GM04503 (cell line): Measurements from ENCODE around the gene CLIC3.

Experiments
- DNase-seq: peaks from one replicate; pipeline ENCODE4 v3.0.0-alpha.2; 2012; ENCODE audit warnings: low read depth

Gene CLIC3

DNA sequence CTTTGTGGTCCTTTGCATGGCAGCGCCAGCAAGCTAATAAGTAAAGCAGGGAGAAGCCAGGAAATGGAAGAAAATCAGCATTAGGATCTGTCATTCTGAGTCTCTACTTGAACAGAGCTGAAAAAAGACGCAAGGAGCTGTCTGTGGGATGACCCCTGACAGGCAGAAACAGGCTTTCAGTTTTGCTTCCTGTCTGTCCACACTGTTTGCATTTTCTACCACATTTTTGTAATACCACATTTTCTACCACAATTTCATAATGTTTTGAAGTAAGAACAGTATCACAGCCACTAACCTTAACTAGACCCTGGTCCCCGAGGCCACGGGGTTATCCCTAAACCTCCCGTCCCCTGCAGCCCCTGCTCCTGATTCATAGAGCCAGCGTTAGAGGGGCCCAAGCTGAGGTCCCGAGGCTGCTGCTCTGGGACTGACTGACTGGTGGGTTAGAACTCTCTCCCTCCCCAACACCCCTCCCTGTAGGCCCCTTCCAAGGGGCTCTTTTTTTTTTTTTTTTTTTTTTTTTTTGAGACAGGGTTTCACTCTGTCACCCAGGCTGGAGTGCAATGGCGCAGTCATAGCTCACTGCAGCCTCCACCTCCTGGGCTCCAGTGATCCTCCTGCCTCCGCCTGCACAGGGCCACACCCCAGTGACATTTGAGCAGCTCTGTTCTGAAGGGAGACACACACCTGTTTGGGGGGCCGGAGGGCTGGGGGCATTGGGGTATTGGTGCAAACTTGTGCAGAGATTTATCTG is 4.0 kb upstream of the CLIC3 start:
- peak; percentile 45 for DNase-seq

DNA sequence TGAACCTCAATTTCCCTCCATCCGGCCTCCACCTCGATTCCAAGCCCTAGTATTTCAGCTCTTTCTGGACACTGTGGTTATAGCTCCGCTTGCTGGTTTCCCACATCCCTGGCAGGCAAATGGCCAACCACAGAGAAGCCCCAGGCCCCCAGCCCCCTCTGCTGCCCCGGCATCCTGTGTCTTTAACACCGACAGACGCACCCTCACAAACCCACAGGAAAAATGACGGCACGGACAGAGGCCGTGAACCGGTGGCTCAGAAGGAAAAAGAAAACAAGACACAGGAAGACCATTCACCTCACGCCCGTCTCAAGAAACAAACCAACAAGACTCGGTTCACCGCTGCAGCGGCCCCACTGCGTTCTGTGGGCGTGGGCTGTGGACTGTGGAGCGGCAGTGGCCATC is 1.5 kb upstream of the CLIC3 start:
- DNase-seq = no peak

DNA sequence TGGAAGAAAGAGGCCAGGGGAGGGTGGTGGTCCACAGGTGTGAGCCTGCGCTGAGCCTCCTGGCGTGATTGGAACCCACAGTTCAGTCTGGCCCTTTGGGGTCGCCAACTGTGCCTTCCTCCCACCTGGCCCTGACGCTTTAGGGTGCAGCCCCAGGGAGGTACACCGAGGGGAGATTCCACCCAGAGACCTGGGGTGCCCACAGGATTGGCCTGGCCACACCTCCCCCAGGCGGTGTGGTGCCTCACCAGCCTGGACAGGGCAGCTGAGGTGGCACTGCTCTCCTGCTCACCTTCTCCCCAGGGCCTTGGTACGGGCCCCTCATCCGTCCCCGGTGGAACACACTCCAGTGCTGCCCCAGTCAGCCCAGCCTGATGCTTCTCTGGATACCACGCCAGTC is 1.0 kb upstream of the CLIC3 start:
- DNase-seq = no peak

DNA sequence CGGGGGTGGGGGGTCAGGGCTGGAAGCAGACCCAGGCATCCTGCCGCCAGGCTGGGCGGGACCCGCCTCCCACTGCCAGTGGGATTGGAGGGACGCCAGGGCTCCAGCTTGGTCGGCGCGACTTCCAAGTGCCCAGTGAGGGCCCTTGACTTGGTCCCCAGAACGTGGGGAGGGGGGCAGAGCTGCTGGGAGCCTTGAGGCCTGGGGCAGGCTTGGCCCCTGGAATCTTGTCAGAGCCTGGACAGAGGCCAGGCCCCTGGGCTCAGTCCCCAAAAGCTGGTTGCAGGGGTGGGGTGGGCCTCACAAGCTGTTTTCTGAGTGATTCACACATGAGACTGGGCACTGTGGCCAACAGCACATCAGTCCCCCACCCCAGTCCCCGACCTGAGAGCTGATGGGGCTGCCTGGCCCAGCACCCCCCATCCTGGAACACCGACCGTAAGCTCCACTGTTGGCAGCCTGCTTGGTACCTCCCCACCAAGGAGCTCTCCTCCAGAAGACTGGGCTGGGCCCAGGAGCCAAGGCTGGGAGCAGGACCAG is 526 bp downstream of the CLIC3 start:
- no peak for DNase-seq

DNA sequence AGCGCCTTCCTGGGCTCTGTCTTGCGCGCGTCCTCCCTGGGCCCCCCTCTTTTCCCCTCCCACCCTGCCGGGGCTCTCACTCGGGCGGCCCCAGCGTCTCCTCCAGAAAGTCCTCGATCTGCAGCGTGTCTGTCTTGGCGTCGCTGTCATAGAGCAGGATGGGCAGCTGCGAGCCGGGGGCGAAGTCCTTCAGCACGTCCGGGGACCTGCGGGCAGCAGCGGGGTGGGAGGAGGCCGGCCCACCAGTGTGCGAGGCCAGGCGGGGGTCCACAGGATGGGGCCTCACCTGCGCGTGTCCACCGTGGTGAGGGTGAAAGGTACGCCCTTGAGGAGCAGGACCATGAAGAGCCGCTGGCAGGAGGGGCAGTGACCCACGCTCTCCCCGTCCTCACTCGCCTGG is 1.0 kb downstream of the CLIC3 start:
- DNase-seq = no peak

DNA sequence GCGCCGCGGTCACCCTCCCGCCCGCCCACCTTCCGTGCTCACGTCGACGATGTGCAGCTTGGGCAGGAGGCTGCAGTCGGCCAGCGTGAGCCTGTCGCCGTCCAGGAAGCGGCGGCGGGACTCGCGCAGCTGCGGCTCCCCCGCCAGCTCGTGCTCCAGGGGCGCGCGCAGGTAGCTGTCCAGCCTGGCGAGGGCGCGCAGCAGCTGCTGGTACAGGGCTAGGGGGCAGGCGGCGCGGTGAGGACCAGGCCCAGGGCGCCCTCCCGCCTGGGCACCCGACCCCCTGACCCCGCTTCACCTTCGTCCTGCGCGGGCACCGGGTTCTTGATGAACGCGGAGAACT is 1.5 kb downstream of the CLIC3 start:
- DNase-seq = no peak

GRCh38 chr9:136994180-136994887 is 2.0 kb downstream of the CLIC3 start:
- DNase-seq = no peak

DNA sequence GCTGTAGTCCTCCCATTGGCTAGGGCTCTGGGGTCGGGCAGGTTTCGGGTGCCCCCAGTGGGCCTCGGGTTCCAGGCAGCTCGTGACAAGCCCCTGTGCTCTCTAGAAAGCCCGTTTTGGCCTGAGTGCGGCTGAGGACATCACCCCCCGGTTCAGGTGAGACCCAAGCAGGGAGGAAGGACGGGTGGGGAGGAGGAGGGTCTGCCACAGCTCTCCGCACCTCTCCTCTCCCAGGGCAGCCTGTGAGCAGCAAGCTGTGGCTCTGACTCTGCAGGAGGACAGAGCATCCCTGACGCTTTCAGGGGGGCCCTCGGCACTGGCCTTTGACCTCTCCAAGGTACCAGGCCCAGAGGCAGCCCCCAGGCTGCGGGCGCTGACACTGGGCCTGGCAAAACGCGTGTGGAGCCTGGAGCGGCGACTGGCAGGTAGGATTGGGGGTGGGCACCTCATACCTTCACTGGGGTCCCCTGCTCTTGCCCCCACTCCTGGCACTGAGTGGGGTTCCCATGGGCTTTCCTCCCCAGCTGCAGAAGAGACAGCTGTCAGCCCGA is 3.5 kb downstream of the CLIC3 start:
- DNase-seq = no peak

GRCh38 chr9:136991993-136992818 is 4.2 kb downstream of the CLIC3 start, which contains the start of gene PAXX:
Gene PAXX (plus strand): TSS chr9:136992422. CDS start chr9:136992444, 22 bp downstream.
- peak; percentile 23 for DNase-seq

DNA sequence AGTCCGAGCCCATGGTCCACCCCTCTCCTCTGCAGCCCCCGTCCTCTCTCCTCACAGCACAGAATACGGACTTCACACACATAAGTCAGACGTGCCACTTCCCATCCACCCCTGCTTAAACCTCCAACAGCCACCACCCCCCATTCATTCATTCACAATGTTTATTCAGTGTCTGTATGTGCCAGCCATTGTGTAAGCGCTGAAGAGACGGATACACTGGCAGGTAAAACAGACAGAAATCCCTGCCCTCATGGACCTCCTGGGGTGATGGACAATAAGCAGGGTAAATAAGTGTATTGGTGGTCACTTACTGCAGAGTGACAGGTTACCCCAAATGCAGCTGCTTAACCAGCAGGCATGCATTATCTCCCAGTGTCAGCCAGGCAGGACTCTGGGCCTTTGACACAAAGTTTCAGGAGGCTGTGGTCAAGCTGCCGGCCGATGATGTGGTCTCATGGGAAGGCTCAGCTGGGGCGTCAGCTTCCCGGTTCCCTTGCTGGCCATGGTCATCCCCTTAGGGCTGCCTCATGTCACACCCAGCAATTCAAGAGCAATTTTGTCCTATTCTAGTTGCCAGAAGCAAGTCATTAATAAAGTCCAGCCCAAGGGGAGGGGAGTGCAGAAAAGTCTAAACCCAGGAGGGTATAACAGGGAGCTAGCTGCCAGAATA is 6.0 kb downstream of the CLIC3 start:
- no peak for DNase-seq

- DNase-seq = no peak
Observed at GRCh38 chr9:136988872-136989271, 7.5 kb downstream of the CLIC3 start.

GRCh38 chr9:136985853-136986252 is 10.5 kb downstream of the CLIC3 start:
- no peak for DNase-seq

GRCh38 chr9:136985027-136985602 is 11.3 kb downstream of the CLIC3 start:
- DNase-seq = no peak

GRCh38 chr9:136984464-136985026 is 11.8 kb downstream of the CLIC3 start:
- no peak for DNase-seq

DNA sequence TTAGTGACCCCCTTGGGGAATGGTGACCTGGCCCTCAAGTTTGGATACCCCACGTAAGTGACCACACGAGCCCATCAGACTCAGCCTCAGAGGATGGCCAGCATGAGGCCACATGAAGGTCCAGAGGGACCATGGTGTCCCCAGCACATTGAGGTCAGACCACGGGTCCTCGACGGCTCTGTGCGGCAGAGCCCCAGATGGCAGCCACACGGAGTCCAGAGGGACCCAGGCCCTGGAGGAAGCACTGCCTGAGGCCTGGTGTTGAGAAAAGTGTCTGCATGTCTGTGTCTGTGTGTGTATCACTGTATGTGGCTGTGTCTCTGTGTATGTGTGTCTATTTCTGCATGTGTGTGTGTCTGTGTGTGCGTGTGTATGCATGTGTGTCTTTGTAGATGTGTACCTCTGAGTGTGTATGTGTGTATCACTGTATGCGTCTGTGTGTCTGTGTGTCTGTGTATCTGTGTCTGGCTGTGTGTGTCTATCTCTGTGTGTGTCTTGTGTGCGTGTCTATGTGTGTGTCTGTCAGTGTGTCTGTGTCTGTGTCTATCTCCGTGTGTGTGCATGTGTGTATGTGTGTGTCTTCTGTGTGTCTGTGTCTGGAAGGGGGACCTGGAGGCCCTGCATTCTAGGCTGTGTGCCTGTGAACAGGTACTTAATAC is 12.6 kb downstream of the CLIC3 start:
- DNase-seq = no peak

DNA sequence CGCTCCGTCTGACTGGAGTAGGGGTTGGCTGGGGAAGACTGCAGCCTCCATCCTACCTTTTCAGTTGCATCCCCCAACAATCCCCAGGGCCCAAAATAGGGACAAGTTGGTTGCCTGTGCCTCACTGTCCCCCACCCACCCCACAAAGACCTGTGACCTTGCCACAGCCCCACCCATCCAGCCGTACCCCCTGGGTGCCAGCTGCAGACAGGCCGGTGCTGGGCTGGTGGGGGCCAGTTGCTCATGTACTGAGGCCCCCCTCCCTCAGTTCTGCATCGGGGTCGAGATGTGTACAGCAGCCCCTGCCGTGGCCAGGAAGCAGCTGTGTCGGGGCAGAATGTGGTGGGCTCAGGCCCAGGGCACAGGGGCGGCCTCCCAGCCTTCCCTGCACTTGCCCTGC is 13.2 kb downstream of the CLIC3 start:
- DNase-seq = no peak

DNA sequence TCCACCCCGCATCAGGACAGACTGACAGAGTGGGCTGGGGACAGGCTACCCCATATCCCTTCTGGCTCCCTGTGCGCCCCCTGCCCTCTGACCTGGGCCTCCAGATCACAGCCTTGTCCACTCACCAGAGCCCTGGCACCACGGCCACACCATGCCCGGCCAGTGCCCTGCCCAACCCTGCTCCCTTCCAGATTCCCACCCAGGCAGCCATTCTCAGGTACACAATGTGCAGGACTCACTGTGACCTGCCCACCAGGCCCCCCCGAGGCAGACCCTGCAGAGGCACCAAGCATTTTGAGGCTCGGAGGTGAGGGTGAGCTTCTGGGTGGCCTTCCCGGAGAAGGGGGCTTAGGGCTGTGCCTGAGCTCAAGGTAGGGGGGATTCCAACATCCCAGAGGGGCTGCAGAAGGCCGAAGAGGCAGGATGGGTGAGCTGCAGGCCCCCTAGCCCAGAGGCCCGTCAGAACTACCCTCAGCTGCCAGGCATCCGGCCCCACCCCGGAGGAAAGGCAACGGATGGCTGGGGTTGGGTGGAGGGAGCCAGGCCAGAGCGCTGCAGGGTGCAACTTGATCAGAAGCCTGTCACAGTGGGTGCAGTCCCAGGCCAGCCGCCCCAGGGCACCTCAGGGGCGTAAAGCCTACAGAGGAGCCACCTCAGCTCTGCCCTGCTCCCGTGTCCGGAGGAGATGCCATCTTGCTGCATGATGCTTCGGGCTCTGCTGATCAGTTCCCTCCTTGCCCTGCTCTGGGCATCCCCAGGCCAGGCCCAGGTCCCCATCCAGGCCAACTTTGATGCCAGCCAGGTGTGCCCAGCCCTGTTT is 13.9 kb downstream of the CLIC3 start, which contains the start of gene LCNL1:
Gene LCNL1, plus strand, starts transcription at position 762 of the 820 bp plus-strand sequence. CDS start 594 bp downstream, outside the sequence.
- DNase-seq = no peak

DNA sequence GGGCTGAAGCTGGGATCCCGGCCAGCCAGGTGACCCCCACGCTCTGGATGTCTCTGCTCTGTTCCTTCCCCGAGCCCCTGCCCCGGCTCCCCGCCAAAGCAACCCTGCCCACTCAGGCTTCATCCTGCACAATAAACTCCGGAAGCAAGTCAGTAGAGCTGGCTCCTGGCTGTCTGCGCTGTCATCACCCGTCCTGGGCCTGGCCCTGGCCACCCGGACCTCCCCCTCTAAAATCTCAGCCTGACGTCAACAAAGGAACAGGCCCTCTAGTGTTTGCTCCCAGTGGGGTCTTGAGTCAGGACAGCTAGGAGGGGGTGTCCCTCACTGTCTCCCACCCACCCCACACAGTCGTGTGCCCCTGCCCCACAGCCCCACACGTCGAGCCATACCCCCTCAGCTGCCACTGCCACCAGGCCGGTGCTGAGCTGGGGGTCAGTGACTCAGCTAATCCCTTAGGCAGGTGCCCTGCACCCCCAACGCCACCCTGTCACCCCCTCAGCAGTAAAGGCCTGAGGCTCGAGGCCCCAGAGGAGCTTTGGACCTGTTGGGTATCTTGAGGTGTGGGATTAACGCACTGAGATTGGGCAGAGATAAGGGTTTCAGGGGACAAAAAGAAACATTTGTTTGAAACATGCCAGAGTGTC is 14.7 kb downstream of the CLIC3 start:
- no peak for DNase-seq
